Activated CD4-positive, alpha-beta T cell treated with anti-CD3 and anti-CD28 coated beads for 36 hours (primary cell): Measurements from ENCODE around the gene EDAR. TPM values are rescaled to one million over a fixed set of nuclear protein-coding genes. Genes with fewer than 3 reads are reported as not detected.

Experiments used
- ATAC-seq: fragments of 200-7000 bp; cut with Tn5 transposase; one replicate; pipeline ENCODE4 v1.10.0; 2021; ENCODE audit warnings: mild to moderate bottlenecking, moderate library complexity
- CTCF ChIA-PET: fragments of 350-600 bp; sonication (Branson Sonifier 250); formaldehyde crosslinking; loops from one replicate; lab custom pipeline; 2021; ENCODE audit warnings: antibody characterized with exemption; lab: Charles Lee
- POLR2A ChIA-PET: fragments of 350-600 bp; sonication (Branson Sonifier 250); formaldehyde crosslinking; loops from one replicate; lab custom pipeline; 2021; ENCODE audit warnings: antibody characterized with exemption, inconsistent platforms; lab: Charles Lee
- DNase-seq: peaks from one replicate; pipeline ENCODE4 v3.0.0-alpha.2; 2020
- H3K27ac Mint-ChIP-seq: one replicate; pipeline ENCODE4 v1.8.0; 2021; ENCODE audit warnings: mixed read lengths
- H3K27me3 Mint-ChIP-seq: one replicate; pipeline ENCODE4 v1.8.0; 2021; ENCODE audit warnings: mixed read lengths
- H3K36me3 Mint-ChIP-seq: one replicate; pipeline ENCODE4 v1.8.0; 2021; ENCODE audit warnings: low read depth, mixed read lengths
- H3K4me1 Mint-ChIP-seq: one replicate; pipeline ENCODE4 v1.8.0; 2021; ENCODE audit warnings: mixed read lengths
- H3K4me3 Mint-ChIP-seq: one replicate; pipeline ENCODE4 v1.8.0; 2021; ENCODE audit warnings: mild to moderate bottlenecking, moderate library complexity, mixed read lengths
- H3K9me3 Mint-ChIP-seq: one replicate; pipeline ENCODE4 v1.8.0; 2021; ENCODE audit warnings: low read depth, mixed read lengths
- intact Hi-C, 2 experiments: fragments of 100-400 bp; cut with DNase I in 1 of 2; cut with micrococcal nuclease in 1 of 2; formaldehyde crosslinking; loops; one replicate each; pipeline versions ENCODE4 v1.14.2 to v1.15.1; 2022 to 2024; cut with DNase I, micrococcal nuclease
- total RNA-seq, 2 experiments: library from RNA; stranded (reverse); gene quantifications; one replicate each; pipeline ENCODE4 v1.2.3, GENCODE V29; 2021

The EDAR gene
- total RNA-seq: under 1 TPM; 0.78 to 0.81 TPM

GRCh38 chr2:108988796-108989713 is at the start of gene EDAR:
EDAR (minus strand) TSS chr2:108989220; CDS start chr2:108931014, 58,206 bp downstream.
- ChIA-PET POLR2A (no interaction called here), CTCF (interaction anchor here (0.6 to 7.1 kb wide), 25 partner anchors 10 to 141 kb away, joined by 3 to 58 read pairs (median 4); no protein-coding TSS in a partner anchor)
- Mint-ChIP-seq H3K27ac (peak within 1 kb of the TSS; percentile 71), H3K9me3 (no peaks in the 10 kb centered on the region), H3K4me1 (peaks cover 55% of the 10 kb centered on the region), H3K27me3 (no peaks in the 10 kb centered on the region), H3K36me3 (no peaks in the 10 kb centered on the region), H3K4me3 (peak within 1 kb of the TSS; percentile 74)
- ATAC-seq (peak; percentile 74), DNase-seq (peak; percentile 77)
- intact Hi-C loops: loop anchor here (1.0 to 5.0 kb wide), 6 partner anchors 50 to 1052 kb away; partner anchors contain the start of gene CCDC138 (in 1 of the 2)

GRCh38 chr2:109033171-109033570 is 44.2 kb upstream of the EDAR start:
- no peaks in the 10 kb centered on the region for H3K27me3 Mint-ChIP-seq
- ATAC-seq (no peak), DNase-seq (no peak)
- POLR2A ChIA-PET: no interaction called here
- peaks cover 4% of the 10 kb centered on the region for H3K36me3 Mint-ChIP-seq
- H3K4me1 Mint-ChIP-seq: peaks cover 61% of the 10 kb centered on the region
- H3K9me3 Mint-ChIP-seq: peaks cover 3% of the 10 kb centered on the region
- no peak overlapping the region for H3K4me3 Mint-ChIP-seq
- intact Hi-C loops: loop anchor here in 1 of 2 experiments (5.0 kb wide), 3 partner anchors 76 to 579 kb away; partner anchors contain the start of genes SEPTIN10, SH3RF3 and SOWAHC
- peak overlapping the region; percentile 86 for H3K27ac Mint-ChIP-seq
- CTCF ChIA-PET: interaction anchor here (1.6 kb wide), 2 partner anchors 16 to 111 kb away, joined by 3 read pairs; no protein-coding TSS in a partner anchor

GRCh38 chr2:109032229-109032820 is 43.3 kb upstream of the EDAR start:
- H3K4me1 Mint-ChIP-seq: peaks cover 61% of the 10 kb centered on the region
- H3K9me3 Mint-ChIP-seq: peaks cover 3% of the 10 kb centered on the region
- POLR2A ChIA-PET: interaction anchor here (0.6 to 0.7 kb wide), 2 partner anchors 81 to 454 kb away, joined by 3 read pairs; no protein-coding TSS in a partner anchor
- H3K27me3 Mint-ChIP-seq: no peaks in the 10 kb centered on the region
- ATAC-seq (peak; percentile 49), DNase-seq (peak; percentile 48)
- peak overlapping the region; percentile 86 for H3K27ac Mint-ChIP-seq
- CTCF ChIA-PET: interaction anchor here (0.9 to 1.6 kb wide), 5 partner anchors 17 to 176 kb away, joined by 3 read pairs; no protein-coding TSS in a partner anchor
- intact Hi-C loops: loop anchor here in 1 of 2 experiments (5.0 kb wide), 3 partner anchors 75 to 580 kb away; partner anchors contain the start of genes SEPTIN10, SH3RF3 and SOWAHC
- peak overlapping the region; percentile 71 for H3K4me3 Mint-ChIP-seq
- peaks cover 4% of the 10 kb centered on the region for H3K36me3 Mint-ChIP-seq

GRCh38 chr2:109031476-109032228 is 42.6 kb upstream of the EDAR start:
- POLR2A ChIA-PET: interaction anchor here (0.6 to 0.7 kb wide), 2 partner anchors 80 to 453 kb away, joined by 3 read pairs; no protein-coding TSS in a partner anchor
- intact Hi-C loops: loop anchor here in 1 of 2 experiments (2.0 to 5.0 kb wide), 4 partner anchors 74 to 581 kb away; partner anchors contain the start of genes CCDC138, SEPTIN10, SH3RF3 and SOWAHC
- peak overlapping the region; percentile 86 for H3K27ac Mint-ChIP-seq

GRCh38 chr2:109030870-109031475 is 42.0 kb upstream of the EDAR start:
- ChIA-PET CTCF (interaction anchor here (0.9 to 1.3 kb wide), 2 partner anchors 11 to 174 kb away, joined by 3 read pairs; no protein-coding TSS in a partner anchor), POLR2A (no interaction called here)
- intact Hi-C loops: loop anchor here in 1 of 2 experiments (2.0 to 5.0 kb wide), 4 partner anchors 74 to 581 kb away; partner anchors contain the start of genes CCDC138, SEPTIN10, SH3RF3 and SOWAHC
- peak overlapping the region; percentile 71 for H3K4me3 Mint-ChIP-seq
- ATAC-seq (peak; percentile 37), DNase-seq (peak; percentile 39)
- H3K4me1 Mint-ChIP-seq: peaks cover 61% of the 10 kb centered on the region
- no peaks in the 10 kb centered on the region for H3K27me3 Mint-ChIP-seq
- peak overlapping the region; percentile 72 for H3K27ac Mint-ChIP-seq
- H3K36me3 Mint-ChIP-seq: peaks cover 4% of the 10 kb centered on the region
- H3K9me3 Mint-ChIP-seq: peaks cover 3% of the 10 kb centered on the region

More at GRCh38 chr2:109031476-109032228, 42.6 kb upstream of the EDAR start:
- H3K9me3 Mint-ChIP-seq: peaks cover 3% of the 10 kb centered on the region
- H3K27me3 Mint-ChIP-seq: no peaks in the 10 kb centered on the region
- H3K4me3 Mint-ChIP-seq: peak overlapping the region; percentile 71
- DNase-seq (peak; percentile 77), ATAC-seq (peak; percentile 63)
- CTCF ChIA-PET: interaction anchor here (0.6 to 1.6 kb wide), 6 partner anchors 10 to 175 kb away, joined by 3 to 4 read pairs (median 3); partner anchors contain the start of gene EDAR
- H3K36me3 Mint-ChIP-seq: peaks cover 4% of the 10 kb centered on the region
- H3K4me1 Mint-ChIP-seq: peaks cover 61% of the 10 kb centered on the region

GRCh38 chr2:109029490-109030201 is 40.6 kb upstream of the EDAR start:
- Mint-ChIP-seq H3K4me3 (no peak overlapping the region), H3K4me1 (peaks cover 50% of the 10 kb centered on the region), H3K27ac (no peak overlapping the region), H3K9me3 (peaks cover 3% of the 10 kb centered on the region), H3K36me3 (peaks cover 4% of the 10 kb centered on the region), H3K27me3 (no peaks in the 10 kb centered on the region)
- ATAC-seq (no peak), DNase-seq (no peak)
- intact Hi-C loops: loop anchor here in 1 of 2 experiments (2.0 to 5.0 kb wide), 4 partner anchors 72 to 583 kb away; partner anchors contain the start of genes CCDC138, SEPTIN10, SH3RF3 and SOWAHC
- ChIA-PET POLR2A (no interaction called here), CTCF (interaction anchor here (0.6 kb wide), 1 partner anchor 20 kb away, joined by 3 read pairs; no protein-coding TSS in a partner anchor)

- no peak for DNase-seq
- CTCF ChIA-PET: interaction anchor here (0.7 kb wide), 1 partner anchor 93 kb away, joined by 3 read pairs; no protein-coding TSS in a partner anchor
These were observed 39.9 kb upstream of the EDAR start for GRCh38 chr2:109028738-109029489.

GRCh38 chr2:109028277-109028676 is 39.3 kb upstream of the EDAR start:
- ATAC-seq: no peak
- no peak overlapping the region for H3K27ac Mint-ChIP-seq
- H3K27me3 Mint-ChIP-seq: no peaks in the 10 kb centered on the region
- H3K4me3 Mint-ChIP-seq: no peak overlapping the region
- POLR2A ChIA-PET: no interaction called here
- H3K4me1 Mint-ChIP-seq: peaks cover 42% of the 10 kb centered on the region
- intact Hi-C loops: no loop called here
- CTCF ChIA-PET: interaction anchor here (0.7 kb wide), 1 partner anchor 93 kb away, joined by 3 read pairs; no protein-coding TSS in a partner anchor
- H3K36me3 Mint-ChIP-seq: peaks cover 3% of the 10 kb centered on the region
- peak; percentile 40 for DNase-seq
- peaks cover 2% of the 10 kb centered on the region for H3K9me3 Mint-ChIP-seq

More at GRCh38 chr2:109028738-109029489, 39.9 kb upstream of the EDAR start:
- Mint-ChIP-seq H3K27me3 (no peaks in the 10 kb centered on the region), H3K4me1 (peaks cover 45% of the 10 kb centered on the region), H3K9me3 (peaks cover 3% of the 10 kb centered on the region), H3K36me3 (peaks cover 4% of the 10 kb centered on the region), H3K4me3 (no peak overlapping the region), H3K27ac (no peak overlapping the region)
- intact Hi-C loops: no loop called here
- POLR2A ChIA-PET: no interaction called here
- no peak for ATAC-seq

GRCh38 chr2:109027702-109028101 is 38.7 kb upstream of the EDAR start:
- H3K36me3 Mint-ChIP-seq: no peaks in the 10 kb centered on the region
- ATAC-seq (no peak), DNase-seq (no peak)
- no peaks in the 10 kb centered on the region for H3K27me3 Mint-ChIP-seq
- ChIA-PET POLR2A (no interaction called here), CTCF (no interaction called here)
- no peaks in the 10 kb centered on the region for H3K9me3 Mint-ChIP-seq
- peaks cover 36% of the 10 kb centered on the region for H3K4me1 Mint-ChIP-seq
- intact Hi-C loops: no loop called here
- no peak overlapping the region for H3K4me3 Mint-ChIP-seq
- no peak overlapping the region for H3K27ac Mint-ChIP-seq
